Endothelial cell of umbilical vein (primary cell): ENCODE measurements around the gene TRAPPC3L. TPM values are rescaled to one million over a fixed set of nuclear protein-coding genes. Genes with fewer than 3 reads are reported as not detected.

Experiments used
- BruUV-seq: library from RNA; stranded (reverse); fragments of 400-500 nt; replicated peaks from 2 replicates; lab custom pipeline; 2021; lab: Mats Ljungman, UMichigan
- CTCF ChIA-PET: fragments of 300-600, 350-600 bp; sonication (Branson Sonifier 250); formaldehyde crosslinking; loops from one replicate; lab custom pipeline; 2021; ENCODE audit warnings: antibody characterized with exemption, inconsistent platforms; lab: Charles Lee
- POLR2A ChIA-PET: fragments of 300-600, 350-600 bp; sonication (Branson Sonifier 250); formaldehyde crosslinking; loops from one replicate; lab custom pipeline; 2021; ENCODE audit warnings: antibody characterized with exemption, inconsistent platforms; lab: Charles Lee
- DNase-seq: peaks from one replicate; pipeline ENCODE4 v3.0.0-alpha.2; 2011; ENCODE audit warnings: low read depth, low spot score
- FAIRE-seq: peaks from 2 replicates; lab custom pipeline; 2011; peaks lifted over from hg19 to GRCh38; lab: Jason Lieb, UNC
- H2AFZ ChIP-seq: 2 replicates; pipeline ENCODE4 v1.6.0; 2012; ENCODE audit warnings: low read depth, low read length, control low read depth, inconsistent platforms
- H3K27ac ChIP-seq: 2 replicates; pipeline ENCODE4 v1.5.1; 2011; ENCODE audit warnings: low read depth, mild to moderate bottlenecking, control low read depth, low read length, moderate library complexity; ENCODE audit not compliant: insufficient read depth
- H3K27me3 ChIP-seq, 2 experiments: 2 replicates each; pipeline versions ENCODE4 v1.6.0 to v1.6.1; 2011; ENCODE audit warnings: low read length in 2 of 2, mixed read lengths in 1 of 2; ENCODE audit not compliant: control insufficient read depth in 2 of 2, insufficient read depth in 2 of 2
- H3K36me3 ChIP-seq, 2 experiments: 2 replicates in 1 of 2; 3 replicates in 1 of 2; pipeline ENCODE4 v1.5.1; 2011; ENCODE audit warnings: low read length in 2 of 2, mild to moderate bottlenecking in 1 of 2, moderate library complexity in 1 of 2; ENCODE audit not compliant: control insufficient read depth in 2 of 2, insufficient read depth in 2 of 2; ENCODE audit errors: extremely low read depth in 1 of 2
- H3K4me1 ChIP-seq: 3 replicates; pipeline ENCODE4 v1.5.1; 2011; ENCODE audit warnings: mild to moderate bottlenecking, low read length; ENCODE audit not compliant: control insufficient read depth, insufficient read depth; ENCODE audit errors: extremely low read depth
- H3K4me2 ChIP-seq: 2 replicates; pipeline ENCODE4 v1.6.1; 2011; ENCODE audit warnings: low read length, control low read depth, mixed read lengths; ENCODE audit not compliant: insufficient read depth
- H3K4me3 ChIP-seq, 3 experiments: fragments of 200-600 bp in 1 of 3; sonication (generic), shearing (Covaris generic) in 1 of 3; replicated peaks in 1 of 3; 2 replicates each; pipeline ENCODE4 v1.5.1; 2011 to 2016; ENCODE audit warnings: control low read depth in 3 of 3, low read length in 3 of 3, mild to moderate bottlenecking in 2 of 3, inconsistent platforms in 1 of 3, low read depth in 1 of 3, moderate library complexity in 1 of 3; ENCODE audit not compliant: insufficient read depth in 1 of 3
- H3K79me2 ChIP-seq: 2 replicates; pipeline ENCODE4 v1.6.0; 2012; ENCODE audit warnings: low read length, inconsistent platforms; ENCODE audit not compliant: control insufficient read depth, insufficient read depth
- H3K9ac ChIP-seq: replicated peaks from 2 replicates; pipeline ENCODE3; 2011; ENCODE audit warnings: low read length, control low read depth; ENCODE audit not compliant: insufficient read depth; ENCODE audit errors: extremely low read depth
- H3K9me1 ChIP-seq: replicated peaks from 3 replicates; pipeline ENCODE4 v1.6.0; 2011; ENCODE audit warnings: mild to moderate bottlenecking, low read length; ENCODE audit not compliant: control insufficient read depth, insufficient read depth; ENCODE audit errors: extremely low read depth
- H3K9me3 ChIP-seq: replicated peaks from 2 replicates; pipeline ENCODE4 v1.5.1; 2012; ENCODE audit warnings: low read length, inconsistent platforms; ENCODE audit not compliant: control insufficient read depth, insufficient read depth
- H4K20me1 ChIP-seq: replicated peaks from 2 replicates; pipeline ENCODE3; 2011; ENCODE audit warnings: mild to moderate bottlenecking, low read length; ENCODE audit not compliant: control insufficient read depth, insufficient read depth; ENCODE audit errors: extremely low read depth
- EZH2 ChIP-seq: IDR thresholded peaks from 2 replicates; pipeline ENCODE4 v1.6.1; 2012; ENCODE audit warnings: borderline replicate concordance, low read depth, mild to moderate bottlenecking, moderate library complexity, low read length, inconsistent platforms; ENCODE audit not compliant: severe bottlenecking
- FOS ChIP-seq: IDR thresholded peaks from 2 replicates; pipeline ENCODE4 v1.6.1; 2011; ENCODE audit warnings: mild to moderate bottlenecking, low read length, moderate library complexity, borderline replicate concordance; ENCODE audit not compliant: insufficient read depth
- GATA2 ChIP-seq: IDR thresholded peaks from 2 replicates; pipeline ENCODE4 v1.7.0; 2011; ENCODE audit warnings: low read depth, mild to moderate bottlenecking, moderate library complexity, mixed read lengths, low read length; ENCODE audit not compliant: insufficient read length, insufficient read depth
- JUN ChIP-seq: IDR thresholded peaks from 2 replicates; pipeline ENCODE4 v1.6.1; 2011; ENCODE audit warnings: borderline replicate concordance, low read depth; ENCODE audit not compliant: insufficient read length, insufficient read depth
- MYC ChIP-seq: IDR thresholded peaks from one replicate; pipeline ENCODE4 v1.6.1; 2011; ENCODE audit warnings: mild to moderate bottlenecking, low read depth, low read length
- POLR2A ChIP-seq: IDR thresholded peaks from 2 replicates; pipeline ENCODE4 v1.6.1; 2012; ENCODE audit warnings: low read depth, mild to moderate bottlenecking, control low read depth, low read length
- POLR2AphosphoS5 ChIP-seq: IDR thresholded peaks from 2 replicates; pipeline ENCODE4 v1.6.1; 2012; ENCODE audit warnings: low read depth, mild to moderate bottlenecking, control low read depth, low read length, moderate library complexity; ENCODE audit not compliant: insufficient read depth
- dilution Hi-C: fragments of 300-500 bp; cut with MboI; formaldehyde crosslinking; loops from one replicate; pipeline ENCODE4 v1.15.0; 2019; ENCODE audit warnings: low sequenced_read_pairs; ENCODE audit not compliant: extremely low pct_ligation_motif_present
- intact Hi-C: fragments of 100-400 bp; cut with micrococcal nuclease; formaldehyde crosslinking; loops from one replicate; pipeline ENCODE4 v1.10.0; 2022
- polyA plus RNA-seq, 4 experiments: library from polyadenylated mRNA; depleted of rRNA in 3 of 4; stranded (reverse) in 3 of 4; unstranded in 1 of 4; fragments of >200 nt; gene quantifications; 2 replicates each; pipeline versions ENCODE4 v1.2.1 to v1.2.3, GENCODE V29; 2011 to 2012; ENCODE audit warnings: missing spikeins in 1 of 4
- total RNA-seq: library from RNA; stranded (reverse); gene quantifications from 2 replicates; pipeline ENCODE4 v1.2.3, GENCODE V29; 2021
- TF ChIP-seq, protein P1 (sequence below): IDR thresholded peaks from 2 replicates; pipeline ENCODE4 v1.6.1; 2011; ENCODE audit not compliant: insufficient read depth, insufficient read length
- TF ChIP-seq, protein P2 (sequence below), 2 donors: IDR thresholded peaks; 1 replicate in 1 of 2; 2 replicates in 1 of 2; pipeline ENCODE4 v1.5.1; 2011; ENCODE audit warnings: low read length in 2 of 2, mild to moderate bottlenecking in 2 of 2, moderate library complexity in 2 of 2, control low read depth in 1 of 2, inconsistent platforms in 1 of 2, low read depth in 1 of 2; ENCODE audit not compliant: insufficient read depth in 1 of 2; ENCODE audit errors: extremely low read depth in 1 of 2

The TRAPPC3L gene
- total and polyA plus RNA-seq, 2 donors (not counting 3 experiments of a cell fraction or from before 2014, with no cell fraction given): 0.38 TPM; not detected in 1

DNA sequence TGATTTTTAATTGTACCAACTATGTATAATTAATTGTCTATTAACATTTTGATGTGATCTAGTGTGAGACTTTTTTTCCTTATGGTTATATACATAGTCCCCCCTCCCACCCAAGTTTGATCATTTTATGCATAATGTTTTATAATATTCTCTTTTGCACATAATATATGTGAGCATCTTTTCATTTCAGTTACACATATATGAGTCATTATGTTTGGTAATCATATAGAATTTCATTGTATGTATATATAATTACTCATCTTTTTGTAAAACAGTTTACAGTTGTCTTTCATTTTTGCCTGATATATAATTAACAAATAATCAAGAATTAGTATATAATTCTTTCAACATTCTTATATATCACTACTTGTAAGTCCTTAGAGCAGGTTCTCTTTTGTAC is 40.8 kb upstream of the TRAPPC3L start:
- Histone ChIP-seq H3K27me3 (no peaks in the 10 kb centered on the region), H3K4me3 (no peak overlapping the region), H3K36me3 (peaks cover under 1 to 3% of the 10 kb centered on the region in 2 experiments), H3K79me2 (no peaks in the 10 kb centered on the region), H3K9me1 (no peaks in the 10 kb centered on the region), H3K4me2 (no peak overlapping the region), H2AFZ (no peak overlapping the region), H3K27ac (no peak overlapping the region), H3K9me3 (no peaks in the 10 kb centered on the region), H4K20me1 (no peaks in the 10 kb centered on the region), H3K4me1 (no peaks in the 10 kb centered on the region), H3K9ac (no peak overlapping the region)
- ChIA-PET POLR2A (no interaction called here), CTCF (no interaction called here)
- no TSS peak for BruUV-seq
- DNase-seq (no peak), FAIRE-seq (no peak)
- dilution Hi-C loops (no loop called here), intact Hi-C loops (no loop called here)
- TF ChIP-seq FOS (no peak), EZH2 (no peak), JUN (no peak), POLR2A (no peak), POLR2AphosphoS5 (no peak), GATA2 (no peak), MYC (no peak)
- TF ChIP-seq, protein P1, sequence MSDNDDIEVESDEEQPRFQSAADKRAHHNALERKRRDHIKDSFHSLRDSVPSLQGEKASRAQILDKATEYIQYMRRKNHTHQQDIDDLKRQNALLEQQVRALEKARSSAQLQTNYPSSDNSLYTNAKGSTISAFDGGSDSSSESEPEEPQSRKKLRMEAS: no peak
- TF ChIP-seq, protein P2, sequence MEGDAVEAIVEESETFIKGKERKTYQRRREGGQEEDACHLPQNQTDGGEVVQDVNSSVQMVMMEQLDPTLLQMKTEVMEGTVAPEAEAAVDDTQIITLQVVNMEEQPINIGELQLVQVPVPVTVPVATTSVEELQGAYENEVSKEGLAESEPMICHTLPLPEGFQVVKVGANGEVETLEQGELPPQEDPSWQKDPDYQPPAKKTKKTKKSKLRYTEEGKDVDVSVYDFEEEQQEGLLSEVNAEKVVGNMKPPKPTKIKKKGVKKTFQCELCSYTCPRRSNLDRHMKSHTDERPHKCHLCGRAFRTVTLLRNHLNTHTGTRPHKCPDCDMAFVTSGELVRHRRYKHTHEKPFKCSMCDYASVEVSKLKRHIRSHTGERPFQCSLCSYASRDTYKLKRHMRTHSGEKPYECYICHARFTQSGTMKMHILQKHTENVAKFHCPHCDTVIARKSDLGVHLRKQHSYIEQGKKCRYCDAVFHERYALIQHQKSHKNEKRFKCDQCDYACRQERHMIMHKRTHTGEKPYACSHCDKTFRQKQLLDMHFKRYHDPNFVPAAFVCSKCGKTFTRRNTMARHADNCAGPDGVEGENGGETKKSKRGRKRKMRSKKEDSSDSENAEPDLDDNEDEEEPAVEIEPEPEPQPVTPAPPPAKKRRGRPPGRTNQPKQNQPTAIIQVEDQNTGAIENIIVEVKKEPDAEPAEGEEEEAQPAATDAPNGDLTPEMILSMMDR (IDR thresholded peaks at IDR 0.05; ENCODE audit: extremely low read depth in 1 of 2, insufficient read depth in 1 of 2, low read depth in 1 of 2, low read length in 2 of 2): no peak
